GM23248 (cell line): Measurements from ENCODE around the gene SLC44A2.
"Not testable (repeated sequence)": the region's sequence is repeated elsewhere in the genome, so short reads cannot be mapped to it uniquely, and the experiment has no call there.

Source experiments
- EZH2 ChIP-seq: fragments of 200-600 bp; sonication (generic); IDR thresholded peaks from 2 replicates; pipeline ENCODE4 v1.6.1; 2018; ENCODE audit warnings: antibody characterized with exemption, mild to moderate bottlenecking; ENCODE audit not compliant: insufficient read depth, poor library complexity, severe bottlenecking
- EZH2phosphoT487 ChIP-seq: fragments of 200-600 bp; sonication (generic); IDR thresholded peaks from 2 replicates; pipeline ENCODE4 v1.6.1; 2018; ENCODE audit warnings: antibody characterized with exemption, moderate library complexity, mild to moderate bottlenecking, low read depth; ENCODE audit not compliant: insufficient read depth

GRCh38 chr19:10675214-10675613, 49.9 kb downstream of the SLC44A2 start:
- not testable (repeated sequence) for TF ChIP-seq EZH2, EZH2phosphoT487
